ENCODE data around the gene PHETA2. TPM values are rescaled to one million over a fixed set of nuclear protein-coding genes. Genes with fewer than 3 reads are reported as not detected.

Gene PHETA2
- total RNA-seq, result 23.1 and 26.2 TPM in 2 replicates

GRCh38 chr22:42074132-42074811, at the start of gene PHETA2:
TSS of gene PHETA2 (plus strand) at chr22:42074248. CDS start at chr22:42077294, 3,046 bp downstream.

GRCh38 chr22:42070517-42071422, 3.3 kb upstream of the PHETA2 start, which contains the start of gene NAGA:
TSS of gene NAGA (minus strand) at chr22:42070812. CDS start at chr22:42070297, 515 bp downstream.

GRCh38 chr22:42079319-42080251, 5.5 kb downstream of the PHETA2 start, which contains the start of gene SMDT1:
TSS of gene SMDT1 (plus strand) at chr22:42079700. CDS start at chr22:42079769, 69 bp downstream.

GRCh38 chr22:42090596-42091454, 16.8 kb downstream of the PHETA2 start, which contains the start of gene NDUFA6:
TSS of gene NDUFA6 (minus strand) at chr22:42090772. CDS start at chr22:42090744, 28 bp downstream.

Other genes with a start within 250 kb of the PHETA2 start
- 31.3 and 42.9 TPM in 2 replicates for gene SREBF2, start 241.1 kb upstream of the PHETA2 start, total RNA-seq
- not detected in 2 replicates for gene SHISA8, start 159.2 kb upstream of the PHETA2 start, total RNA-seq
- gene TNFRSF13C, start 147.4 kb upstream of the PHETA2 start, total RNA-seq, result under 0.01 and 0.09 TPM in 2 replicates
- gene CENPM, start 127.1 kb upstream of the PHETA2 start, total RNA-seq, result 5.3 and 5.6 TPM in 2 replicates
- gene SEPTIN3, start 104.8 kb upstream of the PHETA2 start, total RNA-seq, result 0.09 and 0.11 TPM in 2 replicates
- gene WBP2NL, start 75.5 kb upstream of the PHETA2 start, total RNA-seq, result 0.11 TPM in 1 of 2 replicates, not detected in the other
- 12.7 and 16.5 TPM in 2 replicates for gene NAGA, start 3.4 kb upstream of the PHETA2 start, total RNA-seq
- gene SMDT1, start 5.5 kb downstream of the PHETA2 start, total RNA-seq, result 8.5 and 14.0 TPM in 2 replicates
- gene NDUFA6, start 16.5 kb downstream of the PHETA2 start, total RNA-seq, result 57.3 and 59.2 TPM in 2 replicates
- gene CYP2D6, start 56.6 kb downstream of the PHETA2 start, total RNA-seq, result 0.11 and 0.17 TPM in 2 replicates
- gene TCF20, start 196.4 kb downstream of the PHETA2 start, total RNA-seq, result 18.5 and 19.3 TPM in 2 replicates